Chondrocyte (in vitro differentiated cells): ENCODE measurements around the gene SNX24. TPM values are rescaled to one million over a fixed set of nuclear protein-coding genes. Genes with fewer than 3 reads are reported as not detected.

ENCODE experiments used
- DNase-seq: peaks from one replicate; pipeline ENCODE4 v3.0.0; 2021; ENCODE audit warnings: mixed read lengths, low spot score
- H3K27ac Mint-ChIP-seq: one replicate; pipeline ENCODE4 v1.8.0; 2021; ENCODE audit warnings: mild to moderate bottlenecking, moderate library complexity, mixed read lengths; ENCODE audit not compliant: unreplicated experiment
- H3K27me3 Mint-ChIP-seq: 2 replicates; pipeline ENCODE4 v1.8.0; 2021; ENCODE audit warnings: low read depth, mixed read lengths
- H3K36me3 Mint-ChIP-seq: 2 replicates; pipeline ENCODE4 v1.8.0; 2021; ENCODE audit warnings: low read depth, mixed read lengths
- H3K4me1 Mint-ChIP-seq: 2 replicates; pipeline ENCODE4 v1.8.0; 2021; ENCODE audit warnings: low read depth, mild to moderate bottlenecking, mixed read lengths
- H3K4me3 Mint-ChIP-seq: one replicate; pipeline ENCODE4 v1.8.0; 2021; ENCODE audit warnings: mild to moderate bottlenecking, moderate library complexity, mixed read lengths; ENCODE audit not compliant: unreplicated experiment
- H3K9me3 Mint-ChIP-seq: 2 replicates; pipeline ENCODE4 v1.8.0; 2021; ENCODE audit warnings: low read depth, mixed read lengths
- CTCF ChIP-seq: fragments of 200-600 bp; sonication (generic); IDR thresholded peaks from 2 replicates; pipeline ENCODE4 v1.5.0; 2021; ENCODE audit warnings: antibody characterized with exemption, mild to moderate bottlenecking, moderate library complexity
- total RNA-seq: library from RNA; stranded (reverse); gene quantifications from 3 replicates; pipeline ENCODE4 v1.2.1, GENCODE V29; 2021

SNX24 gene
- total RNA-seq, 1 donor from 2014 or later = 14.3 TPM

- Mint-ChIP-seq H3K36me3 (no peaks in the 10 kb centered on the region), H3K9me3 (no peaks in the 10 kb centered on the region)
- TF ChIP-seq CTCF = no peak
Observed at GRCh38 chr5:122924719-122925395, 79.4 kb downstream of the SNX24 start.

DNA sequence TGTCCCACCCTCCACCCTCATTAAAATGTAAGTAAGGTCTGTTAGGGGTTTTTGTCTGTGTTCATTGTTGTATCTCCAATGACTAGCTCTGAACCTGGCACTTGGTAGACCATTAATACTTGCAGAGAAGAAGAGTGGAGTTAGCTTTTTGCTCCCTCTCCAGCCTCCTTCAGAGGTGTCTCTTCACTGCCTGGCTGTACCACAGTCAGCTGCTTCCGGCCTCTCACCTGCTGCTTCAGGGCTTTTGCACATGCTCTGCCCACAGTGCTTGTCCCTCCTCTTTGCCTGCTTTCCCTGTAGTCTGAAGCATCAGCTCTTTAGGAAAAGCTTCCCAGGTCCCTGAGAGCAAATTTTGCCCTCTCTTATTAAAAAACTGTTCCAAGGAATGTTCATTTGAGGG, 83.6 kb downstream of the SNX24 start:
- Mint-ChIP-seq H3K27ac (no peak overlapping the region), H3K9me3 (no peaks in the 10 kb centered on the region), H3K4me3 (no peak overlapping the region), H3K36me3 (no peaks in the 10 kb centered on the region), H3K27me3 (no peaks in the 10 kb centered on the region), H3K4me1 (peaks cover 4% of the 10 kb centered on the region)
- DNase-seq = no peak
- TF ChIP-seq CTCF = no peak

More at GRCh38 chr5:122924719-122925395, 79.4 kb downstream of the SNX24 start:
- peaks cover 11% of the 10 kb centered on the region for H3K4me1 Mint-ChIP-seq
- H3K27ac Mint-ChIP-seq = no peak overlapping the region
- H3K4me3 Mint-ChIP-seq = no peak overlapping the region
- no peak for DNase-seq
- H3K27me3 Mint-ChIP-seq = no peaks in the 10 kb centered on the region

DNA sequence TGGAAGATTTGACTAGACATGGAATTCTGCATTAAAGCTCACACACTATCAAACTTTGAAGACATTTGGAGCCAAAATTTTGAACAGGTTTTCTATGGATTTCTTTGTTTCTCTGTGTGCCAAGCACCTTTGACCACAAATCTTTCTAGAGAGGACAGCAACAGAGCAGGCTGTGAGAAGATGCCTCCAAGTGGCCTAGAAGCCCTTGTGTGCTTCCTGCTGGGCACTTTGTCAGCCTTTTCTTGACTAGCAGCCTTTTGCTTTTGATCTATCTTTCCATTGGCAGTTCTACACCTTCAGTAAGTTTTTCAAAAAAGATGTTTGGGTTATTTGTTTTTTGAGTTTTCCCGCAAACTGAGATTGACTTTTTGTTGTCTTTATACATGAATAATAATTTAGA, 84.6 kb downstream of the SNX24 start:
- H3K27me3 Mint-ChIP-seq = no peaks in the 10 kb centered on the region
- no peaks in the 10 kb centered on the region for H3K9me3 Mint-ChIP-seq
- H3K36me3 Mint-ChIP-seq = no peaks in the 10 kb centered on the region
- H3K4me3 Mint-ChIP-seq = no peak overlapping the region
- no peak for DNase-seq
- H3K4me1 Mint-ChIP-seq = peaks cover 3% of the 10 kb centered on the region
- H3K27ac Mint-ChIP-seq = no peak overlapping the region
- TF ChIP-seq CTCF = no peak

DNA sequence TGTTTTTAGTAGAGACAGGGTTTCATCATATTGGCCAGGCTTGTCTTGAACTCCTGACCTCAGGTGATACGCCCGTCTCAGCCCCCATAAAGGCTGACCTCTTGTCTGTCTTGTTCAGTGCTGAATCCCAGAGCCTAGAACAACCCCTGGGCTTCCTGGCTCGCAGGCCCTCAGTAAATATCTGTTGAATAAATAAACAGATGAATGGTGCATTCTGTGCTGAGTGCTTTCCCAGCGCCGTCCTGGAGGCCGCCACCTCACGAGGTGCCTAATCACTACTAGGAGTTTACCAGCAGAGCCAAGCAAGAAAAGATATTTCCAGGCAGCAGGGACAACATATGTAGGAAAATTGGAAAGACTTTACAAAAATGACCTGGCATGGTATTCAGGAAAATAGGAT, 88.5 kb downstream of the SNX24 start:
- no peak for TF ChIP-seq CTCF
- Mint-ChIP-seq H3K27me3 (no peaks in the 10 kb centered on the region), H3K27ac (no peak overlapping the region)

DNA sequence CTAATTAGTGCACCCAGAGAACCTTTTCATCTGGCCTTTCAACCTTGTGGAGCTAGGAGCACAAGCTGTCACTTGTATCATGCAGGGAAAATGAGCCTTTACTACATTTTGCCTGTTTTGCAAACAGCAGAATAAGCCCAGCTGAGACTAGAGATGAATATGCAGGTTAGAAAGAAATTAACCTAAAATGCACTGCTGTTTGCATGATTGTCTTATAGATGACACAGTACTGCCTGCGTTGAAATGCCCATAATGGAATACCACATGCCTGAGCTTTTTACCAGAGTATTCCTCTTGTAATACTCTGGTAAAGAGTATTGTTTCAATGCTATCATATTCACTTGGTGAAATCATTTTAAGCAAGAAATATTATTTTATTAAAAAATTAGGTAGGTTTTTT, 90.7 kb downstream of the SNX24 start:
- no peaks in the 10 kb centered on the region for H3K36me3 Mint-ChIP-seq
- no peaks in the 10 kb centered on the region for H3K27me3 Mint-ChIP-seq
- H3K4me1 Mint-ChIP-seq = peaks cover 9% of the 10 kb centered on the region
- H3K9me3 Mint-ChIP-seq = no peaks in the 10 kb centered on the region
- H3K4me3 Mint-ChIP-seq = no peak overlapping the region
- no peak for TF ChIP-seq CTCF
- no peak for DNase-seq
- H3K27ac Mint-ChIP-seq = no peak overlapping the region

More for the DNA sequence above, 88.5 kb downstream of the SNX24 start:
- Mint-ChIP-seq H3K4me3 (no peak overlapping the region), H3K4me1 (peaks cover 9% of the 10 kb centered on the region), H3K36me3 (no peaks in the 10 kb centered on the region), H3K9me3 (no peaks in the 10 kb centered on the region)
- no peak for DNase-seq
